GM21619 (cell line): ENCODE results near the gene RPTN.
A peak's percentile ranks its signal among the peaks of the same experiment; 100 is the strongest.
"Not testable (repeated sequence)": the region's sequence is repeated elsewhere in the genome, so short reads cannot be mapped to it uniquely, and the experiment has no call there.

ENCODE experiments used
- ATAC-seq: cut with Tn5 transposase; IDR thresholded peaks from one replicate; pipeline ENCODE4 v1.9.1; 2021; ENCODE audit not compliant: unreplicated experiment

The RPTN gene

GRCh38 chr1:152166966-152167365, 7.9 kb upstream of the RPTN start:
- no peak for ATAC-seq

DNA sequence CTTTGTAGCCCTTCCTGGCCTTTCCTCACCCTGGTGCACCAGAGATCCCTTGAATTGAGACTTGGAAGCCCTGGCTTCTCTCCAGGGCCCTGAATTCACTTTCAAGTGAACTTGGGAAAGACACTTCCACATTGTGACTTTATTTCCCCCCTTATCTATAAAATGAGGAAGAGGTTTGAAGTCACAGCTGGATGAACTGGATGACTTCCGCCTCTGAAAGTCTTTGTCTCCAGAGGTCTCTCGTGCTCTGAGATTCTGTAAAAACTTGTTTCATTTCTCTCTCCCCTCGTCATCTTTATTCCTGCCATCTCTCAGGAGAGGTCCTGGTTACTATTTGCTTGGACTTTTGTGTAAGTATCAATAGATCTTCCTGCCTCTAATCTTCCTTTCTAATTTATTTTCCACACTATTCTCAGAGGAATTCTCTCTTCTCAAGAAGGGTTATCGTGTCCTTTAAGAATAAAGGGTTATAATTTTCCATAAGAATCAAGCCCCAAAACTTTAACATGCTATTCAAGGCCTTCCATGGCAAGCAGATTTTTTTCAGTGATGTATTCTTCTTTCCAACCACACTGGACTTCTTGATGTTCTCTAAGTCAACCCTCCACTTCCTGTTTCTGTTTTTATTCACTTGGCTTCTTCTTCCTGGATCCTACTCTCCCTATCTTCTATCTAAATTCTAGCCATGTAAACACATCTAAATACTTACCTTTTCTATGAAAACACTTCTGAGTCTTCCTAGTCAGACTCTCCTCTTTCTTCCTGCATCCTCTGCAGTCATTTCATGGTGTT, 6.5 kb upstream of the RPTN start:
- ATAC-seq: no peak

GRCh38 chr1:152164517-152165136, 5.6 kb upstream of the RPTN start:
- no peak for ATAC-seq

DNA sequence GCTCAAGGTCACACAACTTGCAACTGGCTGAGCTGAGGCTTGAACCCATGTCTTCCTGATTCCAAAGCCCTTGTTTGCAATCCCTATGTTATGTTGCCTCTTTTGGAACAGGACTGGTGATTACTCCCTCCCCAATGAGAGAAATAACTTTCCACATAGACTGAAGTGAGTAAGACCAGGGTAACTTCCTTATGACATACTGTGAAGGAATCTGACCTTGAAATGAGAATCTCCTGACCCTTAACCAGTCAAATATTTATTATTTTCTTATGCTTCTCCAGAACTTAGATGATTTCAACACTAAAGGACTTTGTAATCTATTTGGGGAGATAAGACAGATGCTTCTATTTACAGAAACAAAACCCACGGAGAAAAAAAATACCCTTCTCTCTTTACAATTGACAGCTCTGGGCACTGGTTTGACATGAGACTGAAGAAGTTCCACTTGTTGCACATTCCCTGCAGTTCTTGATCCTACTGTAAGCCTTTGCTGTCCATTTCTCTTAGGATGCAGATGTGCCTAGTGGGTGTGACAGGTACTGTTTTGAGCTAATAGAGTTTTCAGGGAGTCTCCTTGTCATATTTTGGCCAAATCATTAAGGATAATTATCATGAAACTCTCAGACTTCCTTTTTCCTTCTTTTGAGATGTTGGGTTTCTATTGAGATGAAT, 3.9 kb upstream of the RPTN start:
- no peak for ATAC-seq

DNA sequence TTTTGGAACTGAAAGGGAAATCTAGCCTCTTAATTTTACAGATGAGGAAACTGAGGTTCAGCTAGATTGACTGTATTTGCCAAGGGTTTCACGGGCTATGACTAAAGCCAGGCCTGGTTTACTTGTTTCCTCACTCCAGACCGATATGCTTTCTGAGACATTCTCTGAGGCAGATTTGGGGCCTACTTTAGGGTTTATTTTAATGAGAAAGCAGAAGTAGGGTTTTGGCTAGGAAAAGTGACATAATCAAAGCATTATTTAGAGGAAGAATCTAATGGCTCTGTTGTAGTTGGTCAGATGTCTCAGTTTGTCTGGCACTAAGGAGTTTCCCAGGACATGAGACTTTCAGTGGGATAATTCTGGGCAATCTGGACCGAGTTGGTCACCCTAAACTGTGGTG, 1.5 kb upstream of the RPTN start:
- ATAC-seq: no peak

GRCh38 chr1:152153996-152154395, 5.0 kb downstream of the RPTN start:
- no peak for ATAC-seq

- ATAC-seq: no peak
Measured at GRCh38 chr1:152151646-152152045, 7.4 kb downstream of the RPTN start.

DNA sequence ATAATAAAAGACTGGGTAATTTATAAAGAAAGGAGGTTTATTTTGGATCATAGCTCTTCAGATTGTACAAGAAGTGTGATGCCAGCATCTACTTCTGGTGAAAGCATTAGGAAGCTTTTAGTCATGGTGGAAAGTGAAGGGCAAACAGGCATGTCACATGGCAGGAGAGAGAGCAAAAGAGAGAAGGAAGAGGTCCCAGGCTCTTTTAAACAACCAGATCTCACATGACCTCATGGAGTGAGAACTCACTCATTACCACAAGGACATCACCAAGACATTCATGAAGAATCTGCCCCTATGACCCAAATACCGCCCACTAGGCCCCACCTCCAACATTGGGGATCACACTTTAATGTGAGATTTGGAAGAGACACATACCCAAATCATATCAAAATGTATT, 10.0 kb downstream of the RPTN start:
- ATAC-seq: no peak

DNA sequence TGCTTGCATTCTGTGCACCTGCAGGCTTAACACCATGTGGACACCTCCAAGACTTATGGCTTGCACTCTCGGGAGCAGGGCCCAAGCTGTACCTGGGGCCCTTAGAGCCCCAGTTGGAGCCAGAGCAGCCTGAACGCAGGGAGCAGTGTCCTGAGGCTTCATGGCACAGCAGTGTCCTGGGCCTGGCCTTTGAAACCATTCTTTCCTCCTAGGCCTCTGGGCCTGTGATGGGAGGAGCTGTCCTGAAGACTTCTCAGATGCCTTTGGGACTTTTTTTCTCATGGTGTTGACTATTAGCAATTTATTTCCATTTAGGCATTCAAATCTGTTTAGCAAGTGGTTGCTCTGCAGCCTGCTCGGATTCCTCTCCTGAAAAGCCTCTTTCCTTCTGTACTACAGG, 11.0 kb downstream of the RPTN start:
- no peak for ATAC-seq

DNA sequence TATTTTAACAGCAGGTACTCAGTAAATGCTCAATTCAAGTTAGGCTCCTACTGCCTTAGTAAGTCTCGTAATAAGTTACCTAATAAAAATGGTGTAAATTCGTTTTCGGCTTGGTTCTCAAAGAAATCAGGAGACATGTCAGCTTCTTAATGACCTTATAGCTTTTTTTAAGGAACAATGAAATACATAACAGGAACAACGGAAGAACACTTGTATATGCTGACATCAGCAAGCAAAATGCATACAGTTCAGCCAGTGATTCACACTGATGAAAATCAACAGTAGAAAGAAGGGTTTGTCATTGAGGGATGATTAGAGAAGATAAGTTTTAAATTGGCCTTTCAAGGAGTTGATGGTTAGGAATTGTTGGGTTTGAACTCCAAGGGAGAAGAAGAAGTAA, 13.3 kb downstream of the RPTN start:
- no peak for ATAC-seq

GRCh38 chr1:152144674-152145183, 14.3 kb downstream of the RPTN start:
- not testable (repeated sequence) for ATAC-seq

DNA sequence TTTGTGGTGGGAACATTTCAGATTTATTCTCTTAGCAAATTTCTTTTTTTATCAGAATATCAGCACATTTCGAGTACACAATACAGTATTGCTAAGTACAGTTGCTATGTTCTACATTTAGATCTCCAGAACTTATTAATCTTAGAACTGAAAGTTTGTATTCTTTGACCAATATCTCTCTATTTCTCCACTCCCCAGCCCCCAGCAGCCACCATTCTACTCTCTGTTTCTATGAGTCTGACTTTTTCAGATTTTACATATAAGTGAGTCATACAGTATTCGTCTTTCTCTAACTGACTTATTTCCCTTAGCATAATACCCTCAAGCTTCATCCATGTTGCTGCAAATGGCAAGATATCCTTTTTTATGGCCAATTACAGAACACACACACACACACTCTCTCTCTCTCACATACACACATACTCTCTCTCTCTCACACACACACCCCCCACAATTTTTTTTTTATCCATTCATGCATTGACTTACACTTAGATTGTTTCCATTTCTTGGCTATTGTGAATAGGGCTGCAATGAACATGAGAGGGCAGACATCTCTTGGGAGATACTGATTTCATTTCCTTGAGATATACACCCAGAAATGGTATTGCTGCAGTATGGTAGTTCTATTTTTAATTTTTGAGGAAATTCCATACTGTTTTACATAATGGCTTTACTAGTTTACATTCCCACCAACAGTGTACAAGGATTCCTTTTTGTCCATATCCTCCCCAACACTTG, 15.7 kb downstream of the RPTN start:
- peak; percentile 61 for ATAC-seq

GRCh38 chr1:152141971-152142584, 16.9 kb downstream of the RPTN start:
- ATAC-seq: no peak

- ATAC-seq: no peak
Measured at GRCh38 chr1:152137215-152137614, 21.8 kb downstream of the RPTN start.

DNA sequence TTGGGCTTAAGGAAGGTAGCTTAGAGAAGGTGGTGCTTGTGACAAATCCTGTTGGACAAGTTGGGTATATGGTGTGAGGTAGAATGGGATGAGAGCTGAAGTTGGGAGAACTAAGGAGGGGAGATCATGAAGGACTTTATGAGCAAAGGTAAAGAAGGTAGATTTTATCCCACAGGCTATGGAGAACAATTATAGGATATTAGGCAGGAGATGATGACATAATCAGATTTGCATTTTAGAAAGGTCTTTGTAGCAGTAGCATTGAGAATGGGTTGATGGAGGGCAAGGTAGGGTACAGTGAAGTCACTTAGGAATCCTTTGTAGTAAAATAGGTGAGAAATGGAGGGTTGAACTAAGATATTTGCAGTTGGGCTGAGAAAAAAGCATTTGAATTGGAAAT, 28.8 kb downstream of the RPTN start:
- ATAC-seq: no peak

GRCh38 chr1:152127673-152128072, 31.4 kb downstream of the RPTN start:
- ATAC-seq: no peak

GRCh38 chr1:152125834-152126443, 33.1 kb downstream of the RPTN start:
- no peak for ATAC-seq

DNA sequence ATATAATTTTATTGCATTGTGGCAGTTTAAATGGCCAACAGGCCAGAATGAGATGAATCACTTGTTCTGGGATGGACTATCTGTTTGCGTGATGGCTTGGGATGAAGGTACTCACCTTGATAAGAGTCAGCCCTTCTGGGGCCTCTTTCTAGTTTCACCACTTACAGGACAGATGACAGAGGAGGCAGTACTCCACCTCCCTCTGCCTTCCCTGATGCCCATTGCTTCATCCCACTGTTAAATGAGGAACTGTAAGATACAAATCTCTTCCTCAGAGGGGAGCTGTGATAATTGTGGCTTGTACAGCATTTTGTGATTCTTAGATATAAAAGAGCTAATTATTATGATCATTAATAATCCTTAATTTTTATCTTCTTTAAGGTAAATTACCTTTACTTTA, 40.1 kb downstream of the RPTN start:
- ATAC-seq: no peak

DNA sequence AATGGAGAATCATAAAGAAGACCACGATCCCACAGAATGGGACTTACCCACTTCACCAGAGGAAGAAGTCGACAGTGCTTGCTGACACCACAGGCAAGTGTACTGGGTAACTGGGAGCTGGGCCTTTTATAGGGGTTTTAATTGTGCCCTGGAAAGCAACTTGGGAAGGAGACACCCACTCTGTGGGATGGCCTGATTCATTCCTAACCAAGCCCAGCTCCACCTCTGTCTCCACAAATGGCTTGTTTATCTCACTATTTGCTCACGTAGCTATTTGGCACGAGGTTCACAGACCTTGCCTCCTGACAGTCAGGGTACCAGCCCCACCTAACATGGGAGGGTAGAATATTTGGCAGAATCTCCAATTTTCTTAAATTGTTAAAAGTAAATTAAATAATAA, 43.7 kb downstream of the RPTN start, which contains the start of gene TCHH:
Gene TCHH, minus strand, starts transcription at position 101 of the 400 bp plus-strand sequence. CDS start 1,364 bp downstream, outside the sequence.
- ATAC-seq: no peak

- ATAC-seq: no peak
Measured at GRCh38 chr1:152112885-152113432, 46.1 kb downstream of the RPTN start.
